HEK293 (cell line): ENCODE data around the gene PPIL4.
A peak's percentile ranks its signal among the peaks of the same experiment; 100 is the strongest.

Source experiments
- CTCF ChIA-PET: fragments of 350-600 bp; formaldehyde crosslinking; extraction: SDS; loops from one replicate; lab custom pipeline; 2021; ENCODE audit warnings: antibody characterized with exemption; lab: Yijun Ruan, JAX
- POLR2A ChIA-PET: fragments of 300-600 bp; formaldehyde crosslinking; extraction: SDS; loops from one replicate; lab custom pipeline; 2020; ENCODE audit warnings: antibody characterized with exemption, inconsistent platforms; lab: Yijun Ruan, JAX
- H3K27ac ChIP-seq: fragments of 200-500 bp; sonication (Bioruptor generic); 2 replicates; pipeline ENCODE4 v1.5.1; 2014; ENCODE audit warnings: low read depth, low read length, control low read depth, inconsistent platforms; ENCODE audit errors: extremely low read depth
- H3K36me3 ChIP-seq, 2 experiments: fragments of 200-500 bp in 1 of 2; sonication (Bioruptor generic) in 1 of 2; 1 replicate in 1 of 2; 2 replicates in 1 of 2; pipeline ENCODE4 v1.5.1; 2014 to 2017; ENCODE audit warnings: inconsistent platforms in 2 of 2, low read length in 2 of 2; ENCODE audit not compliant: control insufficient read depth in 2 of 2, insufficient read depth in 1 of 2
- H3K4me1 ChIP-seq: fragments of 200-500 bp; sonication (Bioruptor generic); 2 replicates; pipeline ENCODE4 v1.5.1; 2014; ENCODE audit warnings: mild to moderate bottlenecking, low read length, inconsistent platforms; ENCODE audit not compliant: control insufficient read depth, insufficient read depth
- H3K4me3 ChIP-seq: 2 replicates; pipeline ENCODE4 v1.5.1; 2011; ENCODE audit warnings: low read depth, mild to moderate bottlenecking, control low read depth, low read length, moderate library complexity
- H3K9me3 ChIP-seq: fragments of 200-500 bp; sonication (Bioruptor generic); 2 replicates; pipeline ENCODE4 v1.5.1; 2014; ENCODE audit warnings: low read depth, low read length, inconsistent platforms; ENCODE audit not compliant: control insufficient read depth, insufficient read depth
- EGR2 ChIP-seq: fragments of 450-650 bp; formaldehyde crosslinking; IDR thresholded peaks from 2 replicates; pipeline ENCODE4 v1.5.1; 2016; ENCODE audit warnings: low read depth, missing biosample characterization, missing genetic modification characterization
- PRDM1 ChIP-seq: fragments of 450-650 bp; formaldehyde crosslinking; IDR thresholded peaks from 2 replicates; pipeline ENCODE4; 2016; ENCODE audit warnings: missing biosample characterization, missing genetic modification characterization
- SP7 ChIP-seq: fragments of 450-650 bp; formaldehyde crosslinking; IDR thresholded peaks from 2 replicates; pipeline ENCODE4 v1.5.1; 2016; ENCODE audit warnings: missing biosample characterization, missing genetic modification characterization
- WT1 ChIP-seq: fragments of 450-650 bp; formaldehyde crosslinking; IDR thresholded peaks from 2 replicates; pipeline ENCODE4 v1.5.1; 2016; ENCODE audit warnings: missing biosample characterization, missing genetic modification characterization
- ZBTB17 ChIP-seq: fragments of 450-650 bp; formaldehyde crosslinking; IDR thresholded peaks from 2 replicates; pipeline ENCODE4 v1.5.1; 2016; ENCODE audit warnings: missing biosample characterization, missing genetic modification characterization
- ZFP69B ChIP-seq: fragments of 450-650 bp; formaldehyde crosslinking; IDR thresholded peaks from 2 replicates; pipeline ENCODE4 v1.5.1; 2016; ENCODE audit warnings: missing biosample characterization, missing genetic modification characterization
- ZNF10 ChIP-seq: fragments of 450-650 bp; formaldehyde crosslinking; IDR thresholded peaks from 2 replicates; pipeline ENCODE4 v1.5.1; 2017; ENCODE audit warnings: missing biosample characterization, missing genetic modification characterization
- ZNF133 ChIP-seq: fragments of 450-650 bp; formaldehyde crosslinking; IDR thresholded peaks from 2 replicates; pipeline ENCODE4 v1.5.1; 2016; ENCODE audit warnings: missing biosample characterization, missing genetic modification characterization
- ZNF2 ChIP-seq: fragments of 450-650 bp; formaldehyde crosslinking; IDR thresholded peaks from 2 replicates; pipeline ENCODE4 v1.5.1; 2016; ENCODE audit warnings: missing biosample characterization, missing genetic modification characterization
- ZNF24 ChIP-seq: fragments of 450-650 bp; formaldehyde crosslinking; IDR thresholded peaks from 2 replicates; pipeline ENCODE4 v1.5.1; 2016; ENCODE audit warnings: missing biosample characterization, missing genetic modification characterization
- ZNF248 ChIP-seq: fragments of 450-650 bp; formaldehyde crosslinking; IDR thresholded peaks from 2 replicates; pipeline ENCODE4 v1.5.1; 2017; ENCODE audit warnings: missing biosample characterization, missing genetic modification characterization
- ZNF266 ChIP-seq: fragments of 450-650 bp; formaldehyde crosslinking; IDR thresholded peaks from 2 replicates; pipeline ENCODE4 v1.5.1; 2016; ENCODE audit warnings: missing biosample characterization, missing genetic modification characterization, low read depth
- ZNF292 ChIP-seq: fragments of 450-650 bp; formaldehyde crosslinking; IDR thresholded peaks from 2 replicates; pipeline ENCODE4 v1.5.1; 2016; ENCODE audit warnings: low read depth, missing biosample characterization, missing genetic modification characterization, borderline replicate concordance
- ZNF335 ChIP-seq: fragments of 450-650 bp; formaldehyde crosslinking; conservative IDR thresholded peaks from 2 replicates; pipeline ENCODE4 v1.5.1; 2016; ENCODE audit warnings: missing biosample characterization, missing genetic modification characterization
- ZNF341 ChIP-seq: fragments of 450-650 bp; formaldehyde crosslinking; IDR thresholded peaks from 2 replicates; pipeline ENCODE4; 2016; ENCODE audit warnings: low read depth, missing biosample characterization, missing genetic modification characterization
- ZNF366 ChIP-seq: fragments of 450-650 bp; formaldehyde crosslinking; conservative IDR thresholded peaks from 2 replicates; pipeline ENCODE4 v1.5.1; 2016; ENCODE audit warnings: missing biosample characterization, missing genetic modification characterization
- ZNF548 ChIP-seq: fragments of 450-650 bp; formaldehyde crosslinking; IDR thresholded peaks from 2 replicates; pipeline ENCODE4 v1.5.1; 2016; ENCODE audit warnings: missing biosample characterization, missing genetic modification characterization
- ZNF677 ChIP-seq: fragments of 450-650 bp; IDR thresholded peaks from 2 replicates; pipeline ENCODE4 v1.5.0; 2018; ENCODE audit warnings: missing biosample characterization, mild to moderate bottlenecking, missing genetic modification characterization, moderate library complexity
- TF ChIP-seq, protein P1 (sequence below): fragments of 450-650 bp; formaldehyde crosslinking; IDR thresholded peaks from 2 replicates; pipeline ENCODE4 v1.5.1; 2016; ENCODE audit warnings: missing biosample characterization, missing genetic modification characterization
- TF ChIP-seq, protein P2 (sequence below): fragments of 450-650 bp; formaldehyde crosslinking; IDR thresholded peaks from 2 replicates; pipeline ENCODE4 v1.5.1; 2016; ENCODE audit warnings: missing biosample characterization, missing genetic modification characterization
- TF ChIP-seq, protein P3 (sequence below): fragments of 450-650 bp; formaldehyde crosslinking; IDR thresholded peaks from 2 replicates; pipeline ENCODE4 v1.5.1; 2016; ENCODE audit warnings: missing biosample characterization, missing genetic modification characterization
- TF ChIP-seq, protein P4 (sequence below): fragments of 450-650 bp; IDR thresholded peaks from 2 replicates; pipeline ENCODE4 v1.5.1; 2018; ENCODE audit warnings: missing biosample characterization, mild to moderate bottlenecking, missing genetic modification characterization
- TF ChIP-seq, protein P5 (sequence below): fragments of 450-650 bp; formaldehyde crosslinking; IDR thresholded peaks from 2 replicates; pipeline ENCODE4 v1.5.1; 2016; ENCODE audit warnings: missing biosample characterization, missing genetic modification characterization
- TF ChIP-seq, protein P6 (sequence below): fragments of 450-650 bp; formaldehyde crosslinking; IDR thresholded peaks from 2 replicates; pipeline ENCODE4 v1.5.1; 2016; ENCODE audit warnings: missing biosample characterization, missing genetic modification characterization

PPIL4 gene

DNA sequence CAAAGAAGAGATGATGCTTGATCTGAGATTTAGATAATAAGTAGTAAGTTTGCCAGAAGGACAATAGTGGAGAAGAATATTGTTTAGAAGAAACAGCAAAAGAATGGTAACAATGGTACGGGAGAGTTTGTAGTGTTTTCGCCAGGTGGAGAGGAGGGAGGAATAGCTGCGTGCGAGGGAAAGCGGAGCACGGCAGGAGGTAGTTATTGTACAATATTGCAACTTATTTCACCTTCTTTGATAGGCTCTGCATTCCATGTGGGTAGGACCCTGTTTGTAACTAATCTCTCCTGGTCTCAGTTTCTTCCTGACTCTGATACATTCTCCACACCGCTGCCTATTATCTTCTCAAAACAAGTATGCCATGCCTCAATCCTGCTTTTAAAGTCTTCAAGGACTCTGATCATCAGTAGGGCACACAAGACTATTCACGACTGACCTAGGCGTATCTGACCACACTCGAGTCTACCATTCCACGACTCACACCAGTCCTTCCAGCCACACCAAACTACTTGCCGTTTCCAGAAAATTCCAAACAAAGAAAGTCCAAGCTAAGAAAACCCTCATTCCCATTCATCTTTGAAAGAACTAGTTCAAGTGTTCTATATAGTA is 1.1 kb downstream of the PPIL4 start:
- peaks cover 11 to 12% of the 10 kb centered on the region in 2 experiments for H3K36me3 ChIP-seq
- ChIA-PET CTCF (interaction anchor here (0.6 to 2.8 kb wide), 12 partner anchors 8 to 518 kb away, joined by 3 to 14 read pairs (median 5); partner anchors contain the start of gene NUP43), POLR2A (interaction anchor here (1.5 to 3.3 kb wide), 4 partner anchors 16 to 173 kb away, joined by 3 to 11 read pairs (median 10); partner anchors contain the start of genes GINM1 and LATS1)
- no peak overlapping the region for H3K27ac ChIP-seq
- H3K4me3 ChIP-seq, result peak overlapping the region; percentile 79
- no peaks in the 10 kb centered on the region for H3K9me3 ChIP-seq
- H3K4me1 ChIP-seq, result peaks cover 3% of the 10 kb centered on the region; the same call in 1 of the 2 replicates
- TF ChIP-seq PRDM1 (tag by site-specific recombination) (peak; percentile 62), EGR2 (tag by site-specific recombination) (no peak), ZNF2 (tag by site-specific recombination) (no peak), ZNF366 (tag by site-specific recombination) (0 out of 2 replicates have a peak, but pooled peaks have one; percentile 10), ZNF292 (no peak), ZNF24 (tag by site-specific recombination) (no peak), ZNF10 (tag by site-specific recombination) (no peak), SP7 (0 out of 2 replicates have a peak, but pooled peaks have one; percentile 9), ZNF133 (tag by site-specific recombination) (peak; percentile 45), ZFP69B (tag by site-specific recombination) (peak; percentile 21; the same call in 1 of the 2 replicates), ZBTB17 (tag by site-specific recombination) (peak; percentile 10; the same call in 1 of the 2 replicates), ZNF677 (tag by site-specific recombination) (no peak), WT1 (0 out of 2 replicates have a peak, but pooled peaks have one; percentile 9), ZNF341 (tag by site-specific recombination) (peak; percentile 52; the same call in 1 of the 2 replicates), ZNF335 (tag by site-specific recombination) (peak; percentile 34; the same call in 1 of the 2 replicates), ZNF548 (tag by site-specific recombination) (0 out of 2 replicates have a peak, but pooled peaks have one; percentile 13), ZNF248 (tag by site-specific recombination) (no peak), ZNF266 (tag by site-specific recombination) (no peak)
- TF ChIP-seq, protein P1, sequence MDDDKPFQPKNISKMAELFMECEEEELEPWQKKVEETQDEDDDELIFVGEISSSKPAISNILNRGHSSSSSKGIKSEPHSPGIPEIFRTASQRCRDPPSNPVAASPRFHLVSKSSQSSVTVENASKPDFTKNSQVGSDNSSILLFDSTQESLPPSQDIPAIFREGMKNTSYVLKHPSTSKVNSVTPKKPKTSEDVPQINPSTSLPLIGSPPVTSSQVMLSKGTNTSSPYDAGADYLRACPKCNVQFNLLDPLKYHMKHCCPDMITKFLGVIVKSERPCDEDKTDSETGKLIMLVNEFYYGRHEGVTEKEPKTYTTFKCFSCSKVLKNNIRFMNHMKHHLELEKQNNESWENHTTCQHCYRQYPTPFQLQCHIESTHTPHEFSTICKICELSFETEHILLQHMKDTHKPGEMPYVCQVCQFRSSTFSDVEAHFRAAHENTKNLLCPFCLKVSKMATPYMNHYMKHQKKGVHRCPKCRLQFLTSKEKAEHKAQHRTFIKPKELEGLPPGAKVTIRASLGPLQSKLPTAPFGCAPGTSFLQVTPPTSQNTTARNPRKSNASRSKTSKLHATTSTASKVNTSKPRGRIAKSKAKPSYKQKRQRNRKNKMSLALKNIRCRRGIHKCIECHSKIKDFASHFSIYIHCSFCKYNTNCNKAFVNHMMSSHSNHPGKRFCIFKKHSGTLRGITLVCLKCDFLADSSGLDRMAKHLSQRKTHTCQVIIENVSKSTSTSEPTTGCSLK (tag by site-specific recombination), result no peak
- TF ChIP-seq, protein P2, sequence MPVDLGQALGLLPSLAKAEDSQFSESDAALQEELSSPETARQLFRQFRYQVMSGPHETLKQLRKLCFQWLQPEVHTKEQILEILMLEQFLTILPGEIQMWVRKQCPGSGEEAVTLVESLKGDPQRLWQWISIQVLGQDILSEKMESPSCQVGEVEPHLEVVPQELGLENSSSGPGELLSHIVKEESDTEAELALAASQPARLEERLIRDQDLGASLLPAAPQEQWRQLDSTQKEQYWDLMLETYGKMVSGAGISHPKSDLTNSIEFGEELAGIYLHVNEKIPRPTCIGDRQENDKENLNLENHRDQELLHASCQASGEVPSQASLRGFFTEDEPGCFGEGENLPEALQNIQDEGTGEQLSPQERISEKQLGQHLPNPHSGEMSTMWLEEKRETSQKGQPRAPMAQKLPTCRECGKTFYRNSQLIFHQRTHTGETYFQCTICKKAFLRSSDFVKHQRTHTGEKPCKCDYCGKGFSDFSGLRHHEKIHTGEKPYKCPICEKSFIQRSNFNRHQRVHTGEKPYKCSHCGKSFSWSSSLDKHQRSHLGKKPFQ (tag by site-specific recombination), result peak; percentile 40; the same call in 1 of the 2 replicates
- TF ChIP-seq, protein P3, sequence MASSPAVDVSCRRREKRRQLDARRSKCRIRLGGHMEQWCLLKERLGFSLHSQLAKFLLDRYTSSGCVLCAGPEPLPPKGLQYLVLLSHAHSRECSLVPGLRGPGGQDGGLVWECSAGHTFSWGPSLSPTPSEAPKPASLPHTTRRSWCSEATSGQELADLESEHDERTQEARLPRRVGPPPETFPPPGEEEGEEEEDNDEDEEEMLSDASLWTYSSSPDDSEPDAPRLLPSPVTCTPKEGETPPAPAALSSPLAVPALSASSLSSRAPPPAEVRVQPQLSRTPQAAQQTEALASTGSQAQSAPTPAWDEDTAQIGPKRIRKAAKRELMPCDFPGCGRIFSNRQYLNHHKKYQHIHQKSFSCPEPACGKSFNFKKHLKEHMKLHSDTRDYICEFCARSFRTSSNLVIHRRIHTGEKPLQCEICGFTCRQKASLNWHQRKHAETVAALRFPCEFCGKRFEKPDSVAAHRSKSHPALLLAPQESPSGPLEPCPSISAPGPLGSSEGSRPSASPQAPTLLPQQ, result no peak
- TF ChIP-seq, protein P4, sequence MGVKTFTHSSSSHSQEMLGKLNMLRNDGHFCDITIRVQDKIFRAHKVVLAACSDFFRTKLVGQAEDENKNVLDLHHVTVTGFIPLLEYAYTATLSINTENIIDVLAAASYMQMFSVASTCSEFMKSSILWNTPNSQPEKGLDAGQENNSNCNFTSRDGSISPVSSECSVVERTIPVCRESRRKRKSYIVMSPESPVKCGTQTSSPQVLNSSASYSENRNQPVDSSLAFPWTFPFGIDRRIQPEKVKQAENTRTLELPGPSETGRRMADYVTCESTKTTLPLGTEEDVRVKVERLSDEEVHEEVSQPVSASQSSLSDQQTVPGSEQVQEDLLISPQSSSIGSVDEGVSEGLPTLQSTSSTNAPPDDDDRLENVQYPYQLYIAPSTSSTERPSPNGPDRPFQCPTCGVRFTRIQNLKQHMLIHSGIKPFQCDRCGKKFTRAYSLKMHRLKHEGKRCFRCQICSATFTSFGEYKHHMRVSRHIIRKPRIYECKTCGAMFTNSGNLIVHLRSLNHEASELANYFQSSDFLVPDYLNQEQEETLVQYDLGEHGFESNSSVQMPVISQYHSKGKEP, result 0 out of 2 replicates have a peak, but pooled peaks have one; percentile 33
- TF ChIP-seq, protein P5, sequence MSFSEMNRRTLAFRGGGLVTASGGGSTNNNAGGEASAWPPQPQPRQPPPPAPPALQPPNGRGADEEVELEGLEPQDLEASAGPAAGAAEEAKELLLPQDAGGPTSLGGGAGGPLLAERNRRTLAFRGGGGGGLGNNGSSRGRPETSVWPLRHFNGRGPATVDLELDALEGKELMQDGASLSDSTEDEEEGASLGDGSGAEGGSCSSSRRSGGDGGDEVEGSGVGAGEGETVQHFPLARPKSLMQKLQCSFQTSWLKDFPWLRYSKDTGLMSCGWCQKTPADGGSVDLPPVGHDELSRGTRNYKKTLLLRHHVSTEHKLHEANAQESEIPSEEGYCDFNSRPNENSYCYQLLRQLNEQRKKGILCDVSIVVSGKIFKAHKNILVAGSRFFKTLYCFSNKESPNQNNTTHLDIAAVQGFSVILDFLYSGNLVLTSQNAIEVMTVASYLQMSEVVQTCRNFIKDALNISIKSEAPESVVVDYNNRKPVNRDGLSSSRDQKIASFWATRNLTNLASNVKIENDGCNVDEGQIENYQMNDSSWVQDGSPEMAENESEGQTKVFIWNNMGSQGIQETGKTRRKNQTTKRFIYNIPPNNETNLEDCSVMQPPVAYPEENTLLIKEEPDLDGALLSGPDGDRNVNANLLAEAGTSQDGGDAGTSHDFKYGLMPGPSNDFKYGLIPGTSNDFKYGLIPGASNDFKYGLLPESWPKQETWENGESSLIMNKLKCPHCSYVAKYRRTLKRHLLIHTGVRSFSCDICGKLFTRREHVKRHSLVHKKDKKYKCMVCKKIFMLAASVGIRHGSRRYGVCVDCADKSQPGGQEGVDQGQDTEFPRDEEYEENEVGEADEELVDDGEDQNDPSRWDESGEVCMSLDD (tag by site-specific recombination), result no peak
- TF ChIP-seq, protein P6, sequence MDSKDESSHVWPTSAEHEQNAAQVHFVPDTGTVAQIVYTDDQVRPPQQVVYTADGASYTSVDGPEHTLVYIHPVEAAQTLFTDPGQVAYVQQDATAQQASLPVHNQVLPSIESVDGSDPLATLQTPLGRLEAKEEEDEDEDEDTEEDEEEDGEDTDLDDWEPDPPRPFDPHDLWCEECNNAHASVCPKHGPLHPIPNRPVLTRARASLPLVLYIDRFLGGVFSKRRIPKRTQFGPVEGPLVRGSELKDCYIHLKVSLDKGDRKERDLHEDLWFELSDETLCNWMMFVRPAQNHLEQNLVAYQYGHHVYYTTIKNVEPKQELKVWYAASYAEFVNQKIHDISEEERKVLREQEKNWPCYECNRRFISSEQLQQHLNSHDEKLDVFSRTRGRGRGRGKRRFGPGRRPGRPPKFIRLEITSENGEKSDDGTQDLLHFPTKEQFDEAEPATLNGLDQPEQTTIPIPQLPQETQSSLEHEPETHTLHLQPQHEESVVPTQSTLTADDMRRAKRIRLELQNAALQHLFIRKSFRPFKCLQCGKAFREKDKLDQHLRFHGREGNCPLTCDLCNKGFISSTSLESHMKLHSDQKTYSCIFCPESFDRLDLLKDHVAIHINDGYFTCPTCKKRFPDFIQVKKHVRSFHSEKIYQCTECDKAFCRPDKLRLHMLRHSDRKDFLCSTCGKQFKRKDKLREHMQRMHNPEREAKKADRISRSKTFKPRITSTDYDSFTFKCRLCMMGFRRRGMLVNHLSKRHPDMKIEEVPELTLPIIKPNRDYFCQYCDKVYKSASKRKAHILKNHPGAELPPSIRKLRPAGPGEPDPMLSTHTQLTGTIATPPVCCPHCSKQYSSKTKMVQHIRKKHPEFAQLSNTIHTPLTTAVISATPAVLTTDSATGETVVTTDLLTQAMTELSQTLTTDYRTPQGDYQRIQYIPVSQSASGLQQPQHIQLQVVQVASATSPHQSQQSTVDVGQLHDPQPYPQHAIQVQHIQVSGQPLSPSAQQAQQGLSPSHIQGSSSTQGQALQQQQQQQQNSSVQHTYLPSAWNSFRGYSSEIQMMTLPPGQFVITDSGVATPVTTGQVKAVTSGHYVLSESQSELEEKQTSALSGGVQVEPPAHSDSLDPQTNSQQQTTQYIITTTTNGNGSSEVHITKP (tag by site-specific recombination), result peak; percentile 31
